MM.1S (cell line): Measurements from ENCODE around the gene CACNA1H.
"Not testable (repeated sequence)": the region's sequence is repeated elsewhere in the genome, so short reads cannot be mapped to it uniquely, and the experiment has no call there.

Source experiments
- DNase-seq: peaks from one replicate; pipeline ENCODE4 v3.0.0-alpha.2; 2015
- H2AFZ ChIP-seq: fragments of 300-600 bp; sonication (generic); 2 replicates; pipeline ENCODE4 v1.6.0; 2016; ENCODE audit warnings: antibody characterized with exemption, low read length
- H3F3A ChIP-seq: fragments of 300-600 bp; sonication (generic); 2 replicates; pipeline ENCODE4 v1.6.1; 2016; ENCODE audit warnings: mild to moderate bottlenecking, antibody characterized with exemption, low read length, moderate library complexity, mixed read lengths; ENCODE audit not compliant: insufficient read depth
- H3K27ac ChIP-seq: fragments of 300-600 bp; sonication (generic); 2 replicates; pipeline ENCODE4 v1.5.1; 2016; ENCODE audit warnings: mild to moderate bottlenecking, low read length
- H3K27me3 ChIP-seq: fragments of 300-600 bp; sonication (generic); replicated peaks from 2 replicates; pipeline ENCODE4 v1.6.0; 2016; ENCODE audit warnings: low read length; ENCODE audit not compliant: insufficient read depth
- H3K36me3 ChIP-seq: fragments of 300-600 bp; sonication (generic); replicated peaks from 2 replicates; pipeline ENCODE4 v1.6.1; 2016; ENCODE audit warnings: mild to moderate bottlenecking, low read length, mixed read lengths; ENCODE audit not compliant: insufficient read depth
- H3K4me1 ChIP-seq: fragments of 300-600 bp; sonication (generic); 2 replicates; pipeline ENCODE4 v1.6.1; 2016; ENCODE audit warnings: low read length, mixed read lengths
- H3K4me2 ChIP-seq: fragments of 300-600 bp; sonication (generic); 2 replicates; pipeline ENCODE4 v1.6.0; 2016; ENCODE audit warnings: low read depth, low read length
- H3K4me3 ChIP-seq: fragments of 300-600 bp; sonication (generic); 2 replicates; pipeline ENCODE4 v1.5.1; 2016; ENCODE audit warnings: low read length, mixed read lengths
- H3K79me2 ChIP-seq: fragments of 300-600 bp; sonication (generic); 2 replicates; pipeline ENCODE4 v1.6.1; 2016; ENCODE audit warnings: mixed run types, low read length, mixed read lengths
- H3K9ac ChIP-seq: fragments of 300-600 bp; sonication (generic); 2 replicates; pipeline ENCODE4 v1.6.1; 2016; ENCODE audit warnings: low read length, mixed read lengths
- H3K9me2 ChIP-seq: fragments of 300-600 bp; sonication (generic); replicated peaks from 2 replicates; pipeline ENCODE4 v1.6.1; 2016; ENCODE audit warnings: mild to moderate bottlenecking, low read length, mixed read lengths; ENCODE audit not compliant: insufficient read depth
- H3K9me3 ChIP-seq: fragments of 300-600 bp; sonication (generic); replicated peaks from 2 replicates; pipeline ENCODE4 v1.6.1; 2016; ENCODE audit warnings: mild to moderate bottlenecking, low read length, mixed read lengths; ENCODE audit not compliant: insufficient read depth
- H4K20me1 ChIP-seq: fragments of 300-600 bp; sonication (generic); 2 replicates; pipeline ENCODE4 v1.6.1; 2016; ENCODE audit warnings: mild to moderate bottlenecking, low read length, moderate library complexity, mixed read lengths; ENCODE audit not compliant: insufficient read depth

CACNA1H gene

DNA sequence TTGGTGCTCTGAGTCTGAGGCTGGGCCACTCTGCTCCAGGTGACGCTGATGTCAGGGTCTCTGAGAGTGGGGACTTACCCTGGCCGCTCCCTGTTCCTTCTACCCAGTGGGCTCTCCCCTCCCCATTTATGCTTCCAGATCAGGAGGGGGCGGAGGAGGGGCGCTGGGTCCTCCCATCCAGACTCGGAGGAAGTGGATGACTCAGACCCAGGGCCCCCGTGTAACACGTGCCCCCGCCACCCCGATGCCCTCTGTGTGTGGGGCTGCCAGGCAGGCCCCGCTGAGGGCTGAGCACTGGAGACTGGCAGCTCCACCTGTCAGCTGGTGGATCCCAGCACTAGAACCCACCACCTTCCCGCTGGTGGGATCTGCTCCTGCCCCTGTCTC is 77.2 kb downstream of the CACNA1H start, which contains the start of gene TPSB2:
TPSB2 (minus strand) TSS at position 101 of the 387 bp plus-strand sequence. CDS start 233 bp downstream, outside the sequence.
- peaks cover 14% of the 10 kb centered on the region for H3K27me3 ChIP-seq
- H3K79me2 ChIP-seq, H3K4me2 ChIP-seq, H4K20me1 ChIP-seq, H3K4me1 ChIP-seq, H3K9me2 ChIP-seq, H3F3A ChIP-seq, H3K36me3 ChIP-seq, H3K4me3 ChIP-seq, H3K9ac ChIP-seq, H2AFZ ChIP-seq, H3K9me3 ChIP-seq, DNase-seq, H3K27ac ChIP-seq: not testable (repeated sequence)

DNA sequence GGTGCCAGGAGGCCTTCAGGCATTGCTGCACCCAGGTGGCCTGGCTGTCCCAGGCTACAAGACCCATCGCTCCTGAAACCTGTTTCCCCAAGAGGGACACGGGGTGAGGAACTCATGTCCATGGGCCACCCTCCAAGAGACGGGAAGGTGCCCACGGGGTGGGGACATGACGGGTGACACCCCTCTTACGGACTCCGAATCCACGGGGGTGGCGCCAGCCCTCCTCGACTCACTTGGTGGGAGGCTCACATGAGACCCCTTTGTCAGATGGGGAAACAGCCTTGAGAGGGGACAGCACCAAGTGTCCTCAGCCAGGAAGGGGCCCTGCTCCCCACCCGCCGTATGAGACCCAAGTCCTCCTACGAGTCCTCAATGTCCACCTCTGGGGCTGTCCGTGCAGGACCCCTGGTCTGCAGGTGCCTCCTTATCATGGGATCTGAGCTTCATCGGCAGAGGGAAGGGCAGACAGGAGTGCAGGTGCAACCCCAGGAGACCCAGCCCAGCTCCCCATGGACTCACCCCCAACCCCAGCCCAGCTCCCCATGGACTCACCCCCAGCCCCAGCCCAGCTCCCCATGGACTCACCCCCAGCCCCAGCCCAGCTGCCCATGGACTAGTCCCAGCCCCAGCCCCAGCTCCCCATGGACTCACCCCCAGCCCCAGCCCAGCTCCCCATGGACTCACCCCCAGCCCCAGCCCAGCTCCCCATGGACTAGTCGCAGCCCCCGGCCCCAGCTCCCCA is 77.7 kb downstream of the CACNA1H start:
- H3K4me2 ChIP-seq, H3K27me3 ChIP-seq, H3K79me2 ChIP-seq, H4K20me1 ChIP-seq, H3K36me3 ChIP-seq, H3K9me2 ChIP-seq, H3K27ac ChIP-seq, H3K4me3 ChIP-seq, H3F3A ChIP-seq, H3K9me3 ChIP-seq, H3K4me1 ChIP-seq, H2AFZ ChIP-seq, H3K9ac ChIP-seq, DNase-seq: not testable (repeated sequence)

DNA sequence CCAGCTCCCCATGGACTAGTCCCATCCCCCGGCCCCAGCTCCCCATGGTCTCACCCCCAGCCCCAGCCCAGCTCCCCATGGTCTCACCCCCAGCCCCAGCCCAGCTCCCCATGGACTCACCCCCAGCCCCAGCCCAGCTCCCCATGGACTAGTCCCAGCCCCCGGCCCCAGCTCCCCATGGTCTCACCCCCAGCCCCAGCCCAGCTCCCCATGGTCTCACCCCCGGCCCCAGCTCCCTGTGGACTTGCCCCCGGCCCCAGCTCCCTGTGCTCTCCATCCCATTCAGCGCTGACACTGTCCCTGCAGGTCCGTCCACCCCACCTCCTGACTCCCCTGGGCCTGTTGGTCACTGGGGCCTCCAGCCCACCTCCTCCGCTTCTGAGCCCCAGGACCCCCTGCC is 78.4 kb downstream of the CACNA1H start:
- H3K9ac ChIP-seq, H3K4me3 ChIP-seq, H3K9me2 ChIP-seq, H3K9me3 ChIP-seq, H3K4me1 ChIP-seq, H3K4me2 ChIP-seq, H3K79me2 ChIP-seq, H3K36me3 ChIP-seq, DNase-seq, H3K27ac ChIP-seq, H4K20me1 ChIP-seq, H3F3A ChIP-seq, H2AFZ ChIP-seq, H3K27me3 ChIP-seq: not testable (repeated sequence)

DNA sequence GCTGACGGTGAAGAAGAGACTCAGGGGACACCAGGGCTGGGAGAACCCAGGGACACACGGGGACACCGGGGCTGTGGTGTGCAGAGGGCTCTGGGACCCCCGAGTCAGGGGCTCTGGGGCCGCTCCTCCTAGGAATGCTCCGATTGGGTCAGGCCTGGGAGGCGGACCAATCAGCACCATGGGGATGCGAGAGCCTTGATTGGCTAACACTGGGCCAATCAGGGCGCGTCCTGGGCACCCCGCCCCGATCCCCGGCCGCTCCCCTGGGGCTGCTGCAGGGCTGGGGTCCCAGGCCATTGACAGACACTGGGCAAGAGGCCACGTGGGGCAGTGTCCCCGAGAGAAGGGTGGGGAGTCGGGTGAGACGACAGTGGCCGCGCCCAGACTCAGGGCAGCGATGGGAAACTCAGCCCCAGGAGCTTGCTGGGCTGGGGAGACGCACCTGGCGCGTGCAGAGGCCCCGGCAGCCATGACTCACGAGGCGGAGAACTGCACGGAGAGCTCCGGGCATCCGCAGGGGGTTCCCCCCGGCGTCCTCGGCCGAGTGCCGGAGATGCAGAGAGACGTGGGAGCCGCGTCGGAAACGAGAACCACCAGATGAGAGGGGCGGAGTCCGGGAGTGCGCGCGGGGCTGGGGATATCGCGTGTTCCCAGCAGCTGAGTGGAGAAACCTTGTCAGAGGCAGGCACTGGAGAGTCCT is 79.3 kb downstream of the CACNA1H start:
- H4K20me1 ChIP-seq, H3K79me2 ChIP-seq, H3K9me3 ChIP-seq, H3K4me1 ChIP-seq, H3K4me3 ChIP-seq, DNase-seq, H2AFZ ChIP-seq, H3K4me2 ChIP-seq, H3K9me2 ChIP-seq, H3K9ac ChIP-seq, H3K27me3 ChIP-seq, H3K27ac ChIP-seq, H3F3A ChIP-seq, H3K36me3 ChIP-seq: not testable (repeated sequence)

DNA sequence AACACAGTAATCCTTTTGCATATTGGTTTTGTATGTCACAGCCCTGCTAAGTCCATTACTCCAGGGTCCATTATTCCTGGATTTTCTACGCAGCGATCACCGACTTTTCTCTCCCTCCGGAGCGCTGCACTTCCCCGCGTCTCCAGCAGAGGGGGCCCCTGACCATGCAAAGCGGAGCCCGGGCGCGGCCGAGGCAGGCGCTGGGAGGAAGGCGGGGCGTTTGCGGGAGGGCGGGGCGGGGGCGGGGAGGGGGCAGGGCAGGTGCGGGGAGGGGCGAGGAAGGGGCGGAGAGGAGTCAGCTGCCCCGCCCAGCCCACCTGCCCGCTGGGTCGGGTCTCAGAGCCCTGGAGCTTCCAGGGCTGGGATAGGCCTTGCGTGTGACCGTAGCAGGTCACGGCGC is 83.8 kb downstream of the CACNA1H start:
- not testable (repeated sequence) for DNase-seq, H3K27me3 ChIP-seq

More for the DNA sequence above, 83.8 kb downstream of the CACNA1H start:
- not testable (repeated sequence) for H4K20me1 ChIP-seq, H3K4me2 ChIP-seq, H2AFZ ChIP-seq, H3K4me1 ChIP-seq, H3K4me3 ChIP-seq, H3K9me3 ChIP-seq, H3K36me3 ChIP-seq, H3F3A ChIP-seq, H3K79me2 ChIP-seq, H3K9me2 ChIP-seq, H3K9ac ChIP-seq, H3K27ac ChIP-seq
